ENCODE results near the gene CSE1L.

CSE1L gene

DNA sequence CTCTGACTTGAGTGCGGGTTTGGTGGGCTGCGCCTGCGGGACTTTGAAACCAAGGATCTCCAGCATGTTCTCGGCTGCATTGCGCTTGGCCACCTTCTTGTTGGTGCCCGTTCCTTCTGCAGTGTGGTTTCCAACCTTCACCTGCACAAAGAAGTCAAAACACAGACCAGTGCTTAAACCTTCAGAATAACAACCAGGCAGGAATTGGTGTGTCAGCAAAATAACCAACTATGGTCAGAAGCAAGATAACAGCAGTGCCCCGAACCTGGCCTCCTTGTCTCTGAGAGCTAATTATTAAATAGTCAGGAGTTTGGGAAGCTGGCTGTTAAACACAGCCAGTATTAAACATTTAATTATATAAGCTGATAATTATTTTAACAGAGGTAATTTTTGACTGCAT is 73.9 kb downstream of the CSE1L start:
- H3K4me2 ChIP-seq (ENCODE audit: insufficient read depth, low read length, poor library complexity, severe bottlenecking), result no peak overlapping the region
- H3K36me3 ChIP-seq (replicated peaks in 1 of 2; ENCODE audit: control insufficient read depth in 2 of 2, insufficient read depth in 2 of 2, low read length in 2 of 2), result peaks cover 45 to 95% of the 10 kb centered on the region in 2 donors

GRCh38 chr20:49122920-49123319 is 76.8 kb downstream of the CSE1L start:
- Histone ChIP-seq H3K23ac (ENCODE audit: low read depth, low read length, poor library complexity) (no peak overlapping the region), H3K27ac (replicated peaks; ENCODE audit: low read length) (no peak overlapping the region), H3K4ac (ENCODE audit: low read length) (no peak overlapping the region), H3K4me1 (ENCODE audit: control insufficient read depth in 2 of 2, insufficient read depth in 1 of 2, low read depth in 1 of 2, low read length in 2 of 2) (no peaks in the 10 kb centered on the region), H2BK12ac (ENCODE audit: low read length) (no peak overlapping the region), H3K4me2 (ENCODE audit: insufficient read depth, low read length, poor library complexity, severe bottlenecking) (no peak overlapping the region), H2BK120ac (ENCODE audit: low read depth, low read length) (no peak overlapping the region), H3K79me1 (ENCODE audit: low read depth, low read length) (peaks cover 1% of the 10 kb centered on the region), H3K9ac (ENCODE audit: low read depth, low read length, poor library complexity) (no peak overlapping the region), H3K4me3 (ENCODE audit: low read length in 2 of 2) (no peak overlapping the region), H3K27me3 (ENCODE audit: control insufficient read depth in 3 of 3, insufficient read depth in 3 of 3, low read depth in 1 of 3, low read length in 3 of 3) (no peaks in the 10 kb centered on the region), H3K18ac (ENCODE audit: low read length) (no peak overlapping the region), H2BK15ac (ENCODE audit: low read length) (no peak overlapping the region), H4K91ac (ENCODE audit: low read depth, low read length, poor library complexity) (no peak overlapping the region), H2BK5ac (ENCODE audit: low read length) (no peak overlapping the region), H3K36me3 (replicated peaks in 1 of 2; ENCODE audit: control insufficient read depth in 2 of 2, insufficient read depth in 2 of 2, low read length in 2 of 2) (peaks cover 33 to 86% of the 10 kb centered on the region in 2 donors), H3K9me3 (replicated peaks in 1 of 2; ENCODE audit: control insufficient read depth in 2 of 2, insufficient read depth in 1 of 2, low read depth in 1 of 2, low read length in 2 of 2) (no peaks in the 10 kb centered on the region), H4K8ac (ENCODE audit: low read depth, low read length) (no peak overlapping the region), H3K14ac (ENCODE audit: low read length) (no peak overlapping the region), H2AFZ (ENCODE audit: low read length) (no peak overlapping the region), H2AK5ac (ENCODE audit: low read depth, low read length) (no peak overlapping the region)
- WGBS, 2 donors (ENCODE audit: extremely low coverage in 2 of 2, insufficient read length in 2 of 2, insufficient replicate concordance in 1 of 2), result no CpG with 5 or more reads among the region's 13 CpGs
- DNase-seq (ENCODE audit: low spot score), result no peak

More for the DNA sequence above, 73.9 kb downstream of the CSE1L start:
- no peaks in the 10 kb centered on the region for H3K4me1 ChIP-seq (ENCODE audit: control insufficient read depth in 2 of 2, insufficient read depth in 1 of 2, low read depth in 1 of 2, low read length in 2 of 2)
- H3K9me3 ChIP-seq (replicated peaks in 1 of 2; ENCODE audit: control insufficient read depth in 2 of 2, insufficient read depth in 1 of 2, low read depth in 1 of 2, low read length in 2 of 2), result no peaks in the 10 kb centered on the region
- no peak overlapping the region for H3K4ac ChIP-seq (ENCODE audit: low read length)
- no peaks in the 10 kb centered on the region for H3K79me1 ChIP-seq (ENCODE audit: low read depth, low read length)
- H3K14ac ChIP-seq (ENCODE audit: low read length), result no peak overlapping the region
- WGBS, 2 donors (ENCODE audit: extremely low coverage in 2 of 2, insufficient read length in 2 of 2, insufficient replicate concordance in 1 of 2), result no CpG with 5 or more reads among the region's 7 CpGs
- H4K91ac ChIP-seq (ENCODE audit: low read depth, low read length, poor library complexity), result no peak overlapping the region
- H2BK5ac ChIP-seq (ENCODE audit: low read length), result no peak overlapping the region
- H2AK5ac ChIP-seq (ENCODE audit: low read depth, low read length), result no peak overlapping the region
- H3K9ac ChIP-seq (ENCODE audit: low read depth, low read length, poor library complexity), result no peak overlapping the region
- no peak overlapping the region for H3K18ac ChIP-seq (ENCODE audit: low read length)
- H3K4me3 ChIP-seq (ENCODE audit: low read length in 2 of 2), result no peak overlapping the region
- no peak overlapping the region for H3K27ac ChIP-seq (replicated peaks; ENCODE audit: low read length)
- no peak for DNase-seq (ENCODE audit: low spot score)
- no peak overlapping the region for H2BK120ac ChIP-seq (ENCODE audit: low read depth, low read length)
- H4K8ac ChIP-seq (ENCODE audit: low read depth, low read length), result no peak overlapping the region
- no peak overlapping the region for H2AFZ ChIP-seq (ENCODE audit: low read length)
- H3K27me3 ChIP-seq (ENCODE audit: control insufficient read depth in 3 of 3, insufficient read depth in 3 of 3, low read depth in 1 of 3, low read length in 3 of 3), result no peaks in the 10 kb centered on the region
- H2BK15ac ChIP-seq (ENCODE audit: low read length), result no peak overlapping the region
- H2BK12ac ChIP-seq (ENCODE audit: low read length), result no peak overlapping the region
- no peak overlapping the region for H3K23ac ChIP-seq (ENCODE audit: low read depth, low read length, poor library complexity)

DNA sequence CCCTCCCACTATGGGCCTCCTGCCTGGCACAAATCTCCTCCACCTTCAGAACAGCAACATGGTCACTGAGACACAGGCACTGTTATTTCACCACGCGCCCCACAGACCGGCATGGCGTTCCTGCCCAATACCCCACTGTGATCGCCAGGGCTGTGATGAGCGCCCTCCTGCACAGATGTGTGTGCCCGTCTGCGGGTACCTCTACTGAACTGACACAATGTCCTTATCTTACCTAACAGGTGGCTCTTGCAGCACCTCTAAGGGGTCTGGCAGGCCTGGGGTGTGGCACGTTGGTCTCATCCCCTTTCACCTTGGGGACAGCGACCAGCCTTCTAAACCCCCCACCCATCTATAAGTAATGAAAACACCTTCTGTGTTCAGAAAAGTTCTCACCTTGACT is 77.9 kb downstream of the CSE1L start:
- H3K14ac ChIP-seq (ENCODE audit: low read length), result no peak overlapping the region
- no peak overlapping the region for H2BK12ac ChIP-seq (ENCODE audit: low read length)
- no peak overlapping the region for H3K4ac ChIP-seq (ENCODE audit: low read length)
- H3K27me3 ChIP-seq (ENCODE audit: control insufficient read depth in 3 of 3, insufficient read depth in 3 of 3, low read depth in 1 of 3, low read length in 3 of 3), result no peaks in the 10 kb centered on the region
- no peak overlapping the region for H2BK5ac ChIP-seq (ENCODE audit: low read length)
- H3K79me1 ChIP-seq (ENCODE audit: low read depth, low read length), result peaks cover 1% of the 10 kb centered on the region
- H3K36me3 ChIP-seq (replicated peaks in 1 of 2; ENCODE audit: control insufficient read depth in 2 of 2, insufficient read depth in 2 of 2, low read length in 2 of 2), result peaks cover 25 to 85% of the 10 kb centered on the region in 2 donors
- no peak overlapping the region for H4K91ac ChIP-seq (ENCODE audit: low read depth, low read length, poor library complexity)
- peak overlapping the region; percentile 1 for H3K23ac ChIP-seq (ENCODE audit: low read depth, low read length, poor library complexity)
- H2BK15ac ChIP-seq (ENCODE audit: low read length), result no peak overlapping the region
- no peak for DNase-seq (ENCODE audit: low spot score)
- no CpG with 5 or more reads among the region's 10 CpGs for WGBS, 2 donors (ENCODE audit: extremely low coverage in 2 of 2, insufficient read length in 2 of 2, insufficient replicate concordance in 1 of 2)
- no peaks in the 10 kb centered on the region for H3K4me1 ChIP-seq (ENCODE audit: control insufficient read depth in 2 of 2, insufficient read depth in 1 of 2, low read depth in 1 of 2, low read length in 2 of 2)
- no peak overlapping the region for H4K8ac ChIP-seq (ENCODE audit: low read depth, low read length)
- no peak overlapping the region for H3K18ac ChIP-seq (ENCODE audit: low read length)
- no peak overlapping the region for H2AFZ ChIP-seq (ENCODE audit: low read length)
- H3K4me3 ChIP-seq (ENCODE audit: low read length in 2 of 2), result no peak overlapping the region
- H3K9ac ChIP-seq (ENCODE audit: low read depth, low read length, poor library complexity), result no peak overlapping the region
- no peak overlapping the region for H3K27ac ChIP-seq (replicated peaks; ENCODE audit: low read length)
- no peaks in the 10 kb centered on the region for H3K9me3 ChIP-seq (replicated peaks in 1 of 2; ENCODE audit: control insufficient read depth in 2 of 2, insufficient read depth in 1 of 2, low read depth in 1 of 2, low read length in 2 of 2)
- H3K4me2 ChIP-seq (ENCODE audit: insufficient read depth, low read length, poor library complexity, severe bottlenecking), result no peak overlapping the region
- H2BK120ac ChIP-seq (ENCODE audit: low read depth, low read length), result no peak overlapping the region
- no peak overlapping the region for H2AK5ac ChIP-seq (ENCODE audit: low read depth, low read length)

- Histone ChIP-seq H3K27ac (replicated peaks; ENCODE audit: low read length) (peak overlapping the region; percentile 32), H3K4me2 (ENCODE audit: insufficient read depth, low read length, poor library complexity, severe bottlenecking) (no peak overlapping the region), H2BK120ac (ENCODE audit: low read depth, low read length) (no peak overlapping the region), H3K9me3 (replicated peaks in 1 of 2; ENCODE audit: control insufficient read depth in 2 of 2, insufficient read depth in 1 of 2, low read depth in 1 of 2, low read length in 2 of 2) (no peaks in the 10 kb centered on the region), H3K79me1 (ENCODE audit: low read depth, low read length) (no peaks in the 10 kb centered on the region), H3K4me3 (ENCODE audit: low read length in 2 of 2) (no peak overlapping the region), H2AFZ (ENCODE audit: low read length) (no peak overlapping the region), H2AK5ac (ENCODE audit: low read depth, low read length) (no peak overlapping the region), H2BK15ac (ENCODE audit: low read length) (no peak overlapping the region), H2BK12ac (ENCODE audit: low read length) (no peak overlapping the region), H2BK5ac (ENCODE audit: low read length) (no peak overlapping the region), H3K23ac (ENCODE audit: low read depth, low read length, poor library complexity) (no peak overlapping the region), H3K27me3 (ENCODE audit: control insufficient read depth in 3 of 3, insufficient read depth in 3 of 3, low read depth in 1 of 3, low read length in 3 of 3) (no peaks in the 10 kb centered on the region), H3K36me3 (replicated peaks in 1 of 2; ENCODE audit: control insufficient read depth in 2 of 2, insufficient read depth in 2 of 2, low read length in 2 of 2) (peaks cover 17 to 72% of the 10 kb centered on the region in 2 donors), H3K14ac (ENCODE audit: low read length) (no peak overlapping the region), H3K18ac (ENCODE audit: low read length) (no peak overlapping the region), H3K4ac (ENCODE audit: low read length) (no peak overlapping the region), H4K8ac (ENCODE audit: low read depth, low read length) (no peak overlapping the region), H3K4me1 (ENCODE audit: control insufficient read depth in 2 of 2, insufficient read depth in 1 of 2, low read depth in 1 of 2, low read length in 2 of 2) (peaks cover 0 to 6% of the 10 kb centered on the region in 2 donors), H4K91ac (ENCODE audit: low read depth, low read length, poor library complexity) (no peak overlapping the region), H3K9ac (ENCODE audit: low read depth, low read length, poor library complexity) (no peak overlapping the region)
- DNase-seq (ENCODE audit: low spot score), result peak; percentile 39
- WGBS, 2 donors (ENCODE audit: extremely low coverage in 2 of 2, insufficient read length in 2 of 2, insufficient replicate concordance in 1 of 2), result no CpG with 5 or more reads among the region's 5 CpGs
Measured at GRCh38 chr20:49132995-49133478, 86.9 kb downstream of the CSE1L start.
